Occipital lobe (tissue), 2 donors: Measurements from ENCODE around the gene NRCAM. TPM values are rescaled to one million over a fixed set of nuclear protein-coding genes. Genes with fewer than 3 reads are reported as not detected.

Source experiments
- DNase-seq: peaks from one replicate; lab custom pipeline; 2025; lab: John Stamatoyannopoulos, UW
- total RNA-seq: library from RNA; depleted of rRNA; stranded (reverse); fragments of >200 nt; gene quantifications from one replicate; pipeline ENCODE4 v1.2.3, GENCODE V29; 2014

NRCAM gene
- total RNA-seq, 1 donor from 2014 or later: 112 TPM

DNA sequence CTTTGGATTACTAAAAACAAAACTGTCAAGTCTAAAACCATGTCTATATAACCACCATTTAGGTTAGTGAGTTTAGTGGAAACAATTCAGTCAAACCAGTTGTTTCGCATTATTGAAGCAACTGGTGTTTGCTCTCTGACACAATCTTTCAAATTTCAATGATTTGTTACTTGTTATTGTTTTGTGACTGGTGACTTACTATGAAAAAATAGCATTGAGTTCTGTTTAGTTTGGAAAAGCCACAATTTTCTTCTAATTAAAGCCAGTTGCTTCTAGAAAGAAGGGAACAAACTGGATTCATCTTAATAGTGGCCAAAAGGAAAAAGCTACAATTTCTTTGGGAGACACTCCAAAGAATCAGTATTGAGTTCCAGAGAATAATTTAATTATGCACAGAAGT, 356.5 kb downstream of the NRCAM start:
- DNase-seq: no peak

- no peak for DNase-seq
Measured at GRCh38 chr7:108097703-108098102, 358.5 kb downstream of the NRCAM start.

Other genes starting within 250 kb of the NRCAM start
- gene PNPLA8, start 69.7 kb upstream of the NRCAM start, total RNA-seq: 89.8 TPM
- gene THAP5, start 113.3 kb upstream of the NRCAM start, total RNA-seq: 81.7 TPM
- gene DNAJB9, start 113.4 kb upstream of the NRCAM start, total RNA-seq: 48.2 TPM